ENCODE measurements around the gene ZCCHC2. TPM values are rescaled to one million over a fixed set of nuclear protein-coding genes. Genes with fewer than 3 reads are reported as not detected.

ZCCHC2 gene
- total RNA-seq, 2 donors from 2014 or later: 45.4 to 50.4 TPM

- Mint-ChIP-seq H3K27me3 (no peaks in the 10 kb centered on the region), H3K4me1 (no peaks in the 10 kb centered on the region), H3K27ac (no peak overlapping the region), H3K4me3 (no peak overlapping the region), H3K36me3 (ENCODE audit: low read depth) (no peaks in the 10 kb centered on the region), H3K9me3 (peaks cover 3% of the 10 kb centered on the region)
- ATAC-seq (replicated peaks): no peak
These were observed 23.6 kb upstream of the ZCCHC2 start for GRCh38 chr18:62499263-62499650.

- Mint-ChIP-seq H3K36me3 (ENCODE audit: low read depth) (no peaks in the 10 kb centered on the region), H3K4me1 (no peaks in the 10 kb centered on the region), H3K9me3 (peaks cover 3% of the 10 kb centered on the region), H3K4me3 (no peak overlapping the region), H3K27me3 (no peaks in the 10 kb centered on the region), H3K27ac (no peak overlapping the region)
- ATAC-seq (replicated peaks): no peak
These were observed 22.7 kb upstream of the ZCCHC2 start for GRCh38 chr18:62500174-62500573.

GRCh38 chr18:62500966-62501591 is 21.7 kb upstream of the ZCCHC2 start:
- H3K27me3 Mint-ChIP-seq: no peaks in the 10 kb centered on the region
- H3K36me3 Mint-ChIP-seq (ENCODE audit: low read depth): no peaks in the 10 kb centered on the region
- peaks cover 3% of the 10 kb centered on the region for H3K9me3 Mint-ChIP-seq
- peaks cover 5% of the 10 kb centered on the region for H3K4me1 Mint-ChIP-seq
- ATAC-seq (replicated peaks): no peak
- H3K4me3 Mint-ChIP-seq: no peak overlapping the region
- no peak overlapping the region for H3K27ac Mint-ChIP-seq

- peak overlapping the region; percentile 80 for H3K27ac Mint-ChIP-seq
These were observed 16.9 kb upstream of the ZCCHC2 start for GRCh38 chr18:62505669-62506494.

GRCh38 chr18:62506495-62507143 is 16.2 kb upstream of the ZCCHC2 start:
- Mint-ChIP-seq H3K9me3 (peaks cover 3% of the 10 kb centered on the region), H3K36me3 (ENCODE audit: low read depth) (no peaks in the 10 kb centered on the region)

More at GRCh38 chr18:62505669-62506494, 16.9 kb upstream of the ZCCHC2 start:
- no peaks in the 10 kb centered on the region for H3K36me3 Mint-ChIP-seq (ENCODE audit: low read depth)
- peak; percentile 96 for ATAC-seq (replicated peaks)
- H3K27me3 Mint-ChIP-seq: no peaks in the 10 kb centered on the region
- H3K4me1 Mint-ChIP-seq: peaks cover 12% of the 10 kb centered on the region
- peaks cover 3% of the 10 kb centered on the region for H3K9me3 Mint-ChIP-seq
- peak overlapping the region; percentile 76 for H3K4me3 Mint-ChIP-seq

GRCh38 chr18:62509779-62510178 is 13.0 kb upstream of the ZCCHC2 start:
- Mint-ChIP-seq H3K27ac (no peak overlapping the region), H3K36me3 (ENCODE audit: low read depth) (no peaks in the 10 kb centered on the region), H3K9me3 (peaks cover 17% of the 10 kb centered on the region), H3K4me1 (peaks cover 12% of the 10 kb centered on the region), H3K27me3 (no peaks in the 10 kb centered on the region), H3K4me3 (no peak overlapping the region)
- no peak for ATAC-seq (replicated peaks)

More at GRCh38 chr18:62506495-62507143, 16.2 kb upstream of the ZCCHC2 start:
- Mint-ChIP-seq H3K4me1 (peaks cover 12% of the 10 kb centered on the region), H3K27ac (peak overlapping the region; percentile 80), H3K4me3 (peak overlapping the region; percentile 76), H3K27me3 (no peaks in the 10 kb centered on the region)
- ATAC-seq (replicated peaks): no peak

- no peak for ATAC-seq (replicated peaks)
- Mint-ChIP-seq H3K9me3 (peaks cover 17% of the 10 kb centered on the region), H3K36me3 (ENCODE audit: low read depth) (no peaks in the 10 kb centered on the region), H3K27ac (no peak overlapping the region), H3K27me3 (no peaks in the 10 kb centered on the region), H3K4me3 (no peak overlapping the region), H3K4me1 (peaks cover 10% of the 10 kb centered on the region)
These were observed 12.0 kb upstream of the ZCCHC2 start for GRCh38 chr18:62510789-62511188.

GRCh38 chr18:62512532-62512931 is 10.3 kb upstream of the ZCCHC2 start:
- no peaks in the 10 kb centered on the region for H3K27me3 Mint-ChIP-seq
- no peak for ATAC-seq (replicated peaks)
- H3K4me3 Mint-ChIP-seq: no peak overlapping the region
- H3K27ac Mint-ChIP-seq: no peak overlapping the region
- H3K9me3 Mint-ChIP-seq: peaks cover 17% of the 10 kb centered on the region
- H3K36me3 Mint-ChIP-seq (ENCODE audit: low read depth): no peaks in the 10 kb centered on the region
- no peaks in the 10 kb centered on the region for H3K4me1 Mint-ChIP-seq

- Mint-ChIP-seq H3K4me1 (no peaks in the 10 kb centered on the region), H3K4me3 (no peak overlapping the region), H3K27me3 (no peaks in the 10 kb centered on the region), H3K36me3 (ENCODE audit: low read depth) (no peaks in the 10 kb centered on the region), H3K9me3 (peaks cover 17% of the 10 kb centered on the region), H3K27ac (no peak overlapping the region)
- no peak for ATAC-seq (replicated peaks)
These were observed 9.8 kb upstream of the ZCCHC2 start for GRCh38 chr18:62512996-62513395.

- no peaks in the 10 kb centered on the region for H3K27me3 Mint-ChIP-seq
- peaks cover 17% of the 10 kb centered on the region for H3K9me3 Mint-ChIP-seq
- no peak overlapping the region for H3K4me3 Mint-ChIP-seq
- H3K4me1 Mint-ChIP-seq: no peaks in the 10 kb centered on the region
- no peaks in the 10 kb centered on the region for H3K36me3 Mint-ChIP-seq (ENCODE audit: low read depth)
- ATAC-seq (replicated peaks): no peak
- H3K27ac Mint-ChIP-seq: no peak overlapping the region
These were observed 8.3 kb upstream of the ZCCHC2 start for GRCh38 chr18:62514570-62514969.

- ATAC-seq (replicated peaks): no peak
- peaks cover 17% of the 10 kb centered on the region for H3K9me3 Mint-ChIP-seq
- no peaks in the 10 kb centered on the region for H3K36me3 Mint-ChIP-seq (ENCODE audit: low read depth)
- H3K4me3 Mint-ChIP-seq: no peak overlapping the region
- H3K27ac Mint-ChIP-seq: no peak overlapping the region
- peaks cover 3% of the 10 kb centered on the region for H3K4me1 Mint-ChIP-seq
- H3K27me3 Mint-ChIP-seq: no peaks in the 10 kb centered on the region
These were observed 6.6 kb upstream of the ZCCHC2 start for GRCh38 chr18:62516242-62516641.

GRCh38 chr18:62518460-62519375 is 4.1 kb upstream of the ZCCHC2 start:
- H3K4me1 Mint-ChIP-seq: peaks cover 6% of the 10 kb centered on the region
- no peak for ATAC-seq (replicated peaks)
- H3K4me3 Mint-ChIP-seq: no peak overlapping the region
- peaks cover 5% of the 10 kb centered on the region for H3K9me3 Mint-ChIP-seq
- no peaks in the 10 kb centered on the region for H3K27me3 Mint-ChIP-seq
- H3K27ac Mint-ChIP-seq: no peak overlapping the region
- no peaks in the 10 kb centered on the region for H3K36me3 Mint-ChIP-seq (ENCODE audit: low read depth)

GRCh38 chr18:62519684-62520083 is 3.1 kb upstream of the ZCCHC2 start:
- H3K27ac Mint-ChIP-seq: no peak overlapping the region
- peaks cover 2% of the 10 kb centered on the region for H3K36me3 Mint-ChIP-seq (ENCODE audit: low read depth)
- no peak overlapping the region for H3K4me3 Mint-ChIP-seq
- H3K4me1 Mint-ChIP-seq: peaks cover 6% of the 10 kb centered on the region
- no peaks in the 10 kb centered on the region for H3K9me3 Mint-ChIP-seq
- H3K27me3 Mint-ChIP-seq: no peaks in the 10 kb centered on the region
- no peak for ATAC-seq (replicated peaks)

- no peak overlapping the region for H3K27ac Mint-ChIP-seq
- peaks cover 16% of the 10 kb centered on the region for H3K36me3 Mint-ChIP-seq (ENCODE audit: low read depth)
- no peak for ATAC-seq (replicated peaks)
- peak overlapping the region; percentile 83 for H3K4me3 Mint-ChIP-seq
- no peaks in the 10 kb centered on the region for H3K27me3 Mint-ChIP-seq
- H3K4me1 Mint-ChIP-seq: peaks cover 10% of the 10 kb centered on the region
- H3K9me3 Mint-ChIP-seq: no peaks in the 10 kb centered on the region
These were observed 1.7 kb upstream of the ZCCHC2 start for GRCh38 chr18:62521082-62521481.
